Fibroblast of lung (primary cell): ENCODE measurements around the gene ASB6.

Experiments
- CTCF ChIP-seq, 2 donors: IDR thresholded peaks in 1 of 2; conservative IDR thresholded peaks in 1 of 2; 1 replicate in 1 of 2; 2 replicates in 1 of 2; pipeline ENCODE4 v1.5.1; 2011 to 2012; ENCODE audit warnings: low read length in 2 of 2, control low read depth in 1 of 2, inconsistent platforms in 1 of 2, low read depth in 1 of 2, mild to moderate bottlenecking in 1 of 2
- EZH2 ChIP-seq: IDR thresholded peaks from 2 replicates; pipeline ENCODE4 v1.5.1; 2012; ENCODE audit warnings: low read length, control low read depth, mild to moderate bottlenecking; ENCODE audit errors: missing control alignments

GRCh38 chr9:129665814-129666520 is 24.0 kb upstream of the ASB6 start:
- TF ChIP-seq CTCF (conservative IDR thresholded peaks at IDR 0.05 in 1 of 2, IDR thresholded peaks at IDR 0.05 in 1 of 2; ENCODE audit: low read depth in 1 of 2, low read length in 2 of 2) (no peak), EZH2 (no peak)
